GM19025 (cell line): ENCODE data around the gene RNF157.
"Not testable (repeated sequence)": the region's sequence is repeated elsewhere in the genome, so short reads cannot be mapped to it uniquely, and the experiment has no call there.

Experiments
- ATAC-seq: cut with Tn5 transposase; IDR thresholded peaks from one replicate; pipeline ENCODE4 v1.9.1; 2021; ENCODE audit warnings: mild to moderate bottlenecking, low read depth, moderate library complexity; ENCODE audit not compliant: unreplicated experiment

RNF157 gene

GRCh38 chr17:76270770-76271668, 30.7 kb upstream of the RNF157 start:
- no peak for ATAC-seq

GRCh38 chr17:76270127-76270592, 29.9 kb upstream of the RNF157 start:
- ATAC-seq: no peak

- ATAC-seq: no peak
Observed at GRCh38 chr17:76268991-76269981, 29.0 kb upstream of the RNF157 start.

- no peak for ATAC-seq
Observed at GRCh38 chr17:76268015-76268749, 27.9 kb upstream of the RNF157 start.

DNA sequence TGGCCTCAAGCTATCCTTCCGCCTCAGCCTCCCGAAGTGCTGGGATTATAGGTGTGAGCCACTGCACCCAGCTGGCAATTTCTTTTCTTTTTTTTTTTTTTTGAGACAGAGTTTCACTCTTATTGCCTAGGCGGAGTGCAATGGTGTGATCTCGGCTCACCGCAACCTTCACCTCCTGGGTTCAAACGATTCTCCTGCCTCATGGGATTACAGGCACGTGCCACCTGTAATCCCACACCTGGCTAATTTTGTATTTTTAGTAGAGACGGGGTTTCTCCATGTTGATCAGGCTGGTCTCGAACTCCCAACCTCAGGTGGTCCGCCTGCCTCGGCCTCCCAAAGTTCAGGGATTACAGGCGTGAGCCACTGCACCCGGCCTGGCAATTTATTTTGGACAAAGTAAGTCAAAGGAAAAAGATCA, 27.3 kb upstream of the RNF157 start:
- not testable (repeated sequence) for ATAC-seq

GRCh38 chr17:76267051-76267576, 26.8 kb upstream of the RNF157 start:
- ATAC-seq: no peak

DNA sequence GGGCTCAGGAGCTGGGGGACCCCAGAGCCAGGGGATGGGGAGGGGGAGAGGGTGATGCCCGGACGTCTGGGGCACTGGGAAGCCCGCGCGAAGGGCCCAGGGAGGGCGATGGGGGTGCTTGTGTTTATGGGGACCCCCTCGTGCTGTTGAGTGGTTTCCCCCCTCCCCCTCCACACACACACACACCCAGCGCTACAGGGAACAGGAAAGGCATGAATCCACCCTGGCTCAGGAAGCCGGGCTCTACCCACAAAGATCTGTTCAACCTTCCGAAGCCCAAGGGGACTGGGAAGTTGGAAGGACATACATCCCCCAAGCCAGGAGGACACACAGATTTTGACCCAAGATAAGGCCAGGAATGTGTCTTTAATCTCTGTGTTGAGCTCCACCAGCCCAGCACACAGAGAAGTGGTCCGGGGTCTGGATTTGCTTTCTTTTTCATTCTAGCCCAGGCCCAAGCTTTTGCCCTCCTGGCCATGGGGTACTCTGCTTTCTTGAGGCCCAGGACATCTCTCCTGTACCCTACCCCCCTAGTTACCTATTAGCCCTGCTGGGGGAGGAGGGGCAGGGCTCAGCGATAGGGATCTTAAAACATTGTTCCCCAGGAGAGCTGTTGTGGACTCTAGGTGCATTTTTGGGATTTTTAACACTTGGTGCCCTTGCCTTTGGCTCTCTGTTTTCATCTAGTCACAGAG, 26.1 kb upstream of the RNF157 start:
- ATAC-seq: no peak

DNA sequence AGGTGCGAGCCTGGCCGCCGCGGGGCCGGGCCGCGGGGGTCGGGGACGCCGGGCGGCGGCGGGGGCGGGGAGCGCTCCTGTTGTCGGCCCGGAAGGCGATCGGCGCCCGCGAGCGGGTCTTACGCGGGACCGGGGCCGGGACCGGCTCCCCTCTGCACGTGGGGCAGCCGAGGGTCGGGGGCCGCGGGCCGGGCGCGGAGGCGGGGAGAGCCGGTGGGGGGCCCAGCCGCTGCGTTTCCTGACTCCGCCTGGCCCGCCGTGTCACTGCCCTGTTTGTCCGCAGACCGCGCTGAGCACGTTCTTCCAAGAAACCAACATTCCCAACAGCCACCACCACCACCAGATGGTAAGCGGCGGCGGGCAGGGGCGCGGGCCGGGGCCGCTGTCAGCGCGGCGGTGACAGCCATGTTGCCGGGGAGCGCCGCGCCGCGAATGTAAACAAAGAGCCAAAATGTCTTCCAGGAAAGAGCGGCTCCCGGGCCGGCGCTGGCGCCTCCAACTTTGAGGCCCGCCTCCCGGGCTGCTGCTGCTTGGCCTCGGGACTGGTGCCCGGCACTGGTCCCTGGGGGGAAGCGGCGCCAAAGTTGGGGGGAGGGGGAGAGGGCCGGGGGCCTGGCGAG, 25.4 kb upstream of the RNF157 start:
- no peak for ATAC-seq

DNA sequence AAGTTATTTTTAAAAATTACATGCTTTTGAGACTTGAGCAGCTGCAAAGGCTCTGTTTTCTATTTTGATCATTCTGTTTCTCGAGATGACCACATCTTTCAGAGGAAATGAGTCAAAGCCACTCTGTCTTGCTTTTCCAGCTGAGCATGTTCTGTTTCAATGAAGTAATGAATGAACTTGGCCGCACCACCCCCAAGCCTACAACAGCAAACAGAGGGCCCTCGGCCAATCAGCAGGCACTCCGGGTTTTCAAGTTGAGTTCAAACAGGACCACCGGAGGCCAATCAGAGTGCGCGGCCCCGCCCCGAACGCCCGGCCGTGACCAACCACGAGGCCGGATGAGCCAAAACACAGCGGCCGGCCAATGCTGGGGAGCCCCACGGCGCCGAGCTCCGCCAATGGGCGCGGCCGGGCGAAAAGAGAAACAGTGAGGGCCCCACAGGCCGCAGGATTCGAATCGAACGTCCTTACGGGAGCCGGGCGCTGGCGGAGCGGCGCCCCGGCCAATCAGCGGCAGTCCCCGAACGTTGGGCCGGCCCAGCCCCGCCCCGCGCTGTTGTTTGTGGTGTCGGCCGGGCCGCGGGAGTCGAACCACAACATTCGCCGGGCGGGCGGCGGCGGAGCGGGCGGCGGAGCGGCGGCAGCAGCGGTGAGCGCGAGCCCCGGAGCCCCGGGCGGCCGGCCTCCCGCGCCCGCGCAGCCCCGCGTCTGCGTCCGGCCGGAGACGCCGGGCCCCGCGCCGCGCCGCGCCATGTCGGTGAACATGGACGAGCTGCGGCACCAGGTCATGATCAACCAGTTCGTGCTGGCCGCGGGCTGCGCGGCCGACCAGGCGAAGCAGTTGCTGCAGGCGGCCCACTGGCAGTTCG, 24.7 kb upstream of the RNF157 start, which contains the start of gene UBALD2:
Gene UBALD2 (plus strand): TSS at position 594 of the 869 bp plus-strand sequence. CDS start 158 bp downstream, at position 752.
- ATAC-seq: peak; percentile 64

- ATAC-seq: no peak
Observed at GRCh38 chr17:76264425-76264754, 24.1 kb upstream of the RNF157 start.

- ATAC-seq: no peak
Observed at GRCh38 chr17:76263896-76264295, 23.6 kb upstream of the RNF157 start.

DNA sequence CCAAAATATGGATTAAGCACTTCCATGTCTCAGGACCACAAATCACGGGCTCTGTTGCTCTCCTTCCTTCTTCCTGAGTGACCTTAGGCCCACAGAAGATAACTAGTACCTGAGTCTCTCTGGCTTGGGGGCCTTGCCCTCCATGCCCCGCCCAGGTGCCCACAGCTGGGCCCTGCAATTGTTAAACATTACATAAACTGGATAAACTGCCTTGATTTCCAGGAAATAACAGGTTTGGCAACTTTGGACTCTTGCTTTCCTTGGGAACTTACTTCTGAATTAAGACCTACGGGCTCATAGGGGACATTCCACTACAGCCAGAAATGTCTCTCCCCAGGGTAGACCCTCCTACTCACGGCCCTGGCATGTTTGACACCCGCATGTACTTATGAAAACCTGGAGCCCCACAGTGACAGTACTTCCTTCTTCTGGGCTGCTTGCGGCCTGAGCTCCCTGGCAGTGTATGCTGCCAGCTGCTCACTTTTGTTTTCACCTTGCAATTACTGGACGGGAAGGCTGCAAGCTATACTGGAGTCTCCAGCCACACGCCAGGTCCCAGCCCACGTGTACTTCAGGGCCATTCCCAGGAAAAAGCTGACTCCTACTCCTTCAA, 22.5 kb upstream of the RNF157 start:
- ATAC-seq: no peak

DNA sequence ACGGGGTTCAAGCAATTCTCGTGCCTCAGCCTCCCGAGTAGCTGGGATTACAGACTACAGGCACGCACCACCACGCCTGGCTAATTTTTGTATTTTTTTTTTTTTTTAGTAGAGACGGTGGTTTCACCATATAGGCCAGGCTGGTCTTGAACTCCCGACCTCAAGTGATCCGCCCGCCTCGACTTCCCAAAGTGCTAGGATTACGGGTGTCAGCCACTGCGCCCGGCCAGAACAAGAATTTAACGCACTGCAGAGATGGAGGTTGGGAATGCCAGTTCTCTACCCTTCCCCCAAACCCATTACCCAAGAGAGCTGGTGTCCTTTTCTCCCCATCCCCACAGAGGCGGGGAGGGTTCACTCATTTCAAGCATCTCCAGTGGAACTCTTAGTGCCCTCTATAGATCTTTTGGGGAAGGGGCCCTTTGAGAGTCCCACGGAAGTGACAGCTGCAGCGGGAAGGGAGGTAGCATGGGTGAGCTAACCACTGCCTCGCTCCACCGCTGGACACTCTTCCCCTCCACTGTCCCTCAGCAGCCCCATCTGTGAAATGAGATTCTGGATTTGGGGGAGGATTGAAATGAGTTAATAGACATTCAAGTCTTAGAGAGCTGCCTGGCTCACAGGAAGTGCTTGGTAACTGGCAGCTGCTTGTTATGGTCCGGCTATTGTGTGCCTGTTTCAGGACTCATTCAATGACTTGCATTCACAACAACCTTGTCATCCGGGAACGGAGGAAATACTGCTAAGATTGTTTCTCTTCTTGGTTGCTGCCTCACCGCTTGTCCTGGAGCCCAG, 21.3 kb upstream of the RNF157 start:
- no peak for ATAC-seq

DNA sequence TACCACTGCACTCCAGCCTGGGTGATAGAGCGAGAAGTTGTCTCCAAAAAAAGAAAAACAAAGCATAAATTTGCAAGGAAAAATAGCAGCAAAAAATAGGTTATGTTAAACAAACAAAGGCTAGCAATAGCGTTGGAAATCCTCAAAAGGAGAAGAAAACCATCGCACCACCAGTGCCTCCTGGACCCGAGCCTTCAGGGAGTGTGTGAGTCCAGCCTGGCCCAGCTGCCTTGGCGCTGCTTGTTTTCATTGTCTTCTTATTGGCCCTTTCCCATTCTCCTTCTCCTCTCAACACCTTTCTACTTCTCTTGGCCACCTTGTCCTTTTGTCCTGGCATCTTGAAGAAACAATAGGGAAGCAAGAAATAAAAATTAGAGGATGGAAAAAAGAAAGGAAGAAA, 20.4 kb upstream of the RNF157 start:
- no peak for ATAC-seq

- no peak for ATAC-seq
Observed at GRCh38 chr17:76260220-76260619, 19.9 kb upstream of the RNF157 start.

DNA sequence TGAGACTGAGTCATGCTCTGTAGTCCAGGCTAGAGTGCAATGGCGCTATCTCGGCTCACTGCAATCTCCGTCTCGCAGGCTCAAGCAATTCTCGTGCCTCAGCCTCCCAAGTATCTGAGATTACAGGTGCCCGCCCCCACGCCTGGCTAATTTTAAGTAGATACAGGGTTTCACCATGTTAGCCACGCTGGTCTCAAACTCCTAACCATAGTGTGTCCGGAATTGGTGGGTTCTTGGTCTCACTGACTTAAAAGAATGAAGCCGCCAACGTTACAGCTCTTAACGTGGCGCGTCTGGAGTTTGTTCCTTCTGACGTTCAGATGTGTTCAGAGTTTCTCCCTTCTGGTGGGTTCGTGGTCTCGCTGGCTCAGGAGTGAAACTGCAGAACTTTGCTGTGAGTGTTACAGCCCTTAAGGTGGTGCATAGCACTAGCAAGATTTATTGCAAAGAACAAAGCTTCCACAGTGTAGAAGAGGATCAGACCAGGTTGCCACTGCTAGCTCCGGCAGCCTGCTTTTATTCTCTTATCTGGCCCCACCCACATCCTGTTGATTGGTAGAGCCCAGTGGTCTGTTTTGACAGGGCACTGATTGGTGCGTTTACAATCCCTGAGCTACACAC, 16.2 kb upstream of the RNF157 start:
- not testable (repeated sequence) for ATAC-seq
